ENCODE measurements around the gene ACP4.
"Not testable (repeated sequence)": the region's sequence is repeated elsewhere in the genome, so short reads cannot be mapped to it uniquely, and the experiment has no call there.

Gene ACP4

GRCh38 chr19:50759886-50760285, 30.3 kb upstream of the ACP4 start:
- Histone ChIP-seq H3K4me1 (ENCODE audit: insufficient read depth, poor library complexity, severe bottlenecking) (no peaks in the 10 kb centered on the region), H3K27me3 (ENCODE audit: insufficient read depth, poor library complexity, severe bottlenecking) (no peaks in the 10 kb centered on the region), H3K36me3 (ENCODE audit: low read depth) (no peaks in the 10 kb centered on the region), H3K27ac (ENCODE audit: poor library complexity, severe bottlenecking) (no peak overlapping the region), H3K9me3 (ENCODE audit: severe bottlenecking) (no peaks in the 10 kb centered on the region), H3K4me3 (ENCODE audit: severe bottlenecking) (no peak overlapping the region)
- no peak for DNase-seq (ENCODE audit: low spot score)
- TF ChIP-seq, protein P1, sequence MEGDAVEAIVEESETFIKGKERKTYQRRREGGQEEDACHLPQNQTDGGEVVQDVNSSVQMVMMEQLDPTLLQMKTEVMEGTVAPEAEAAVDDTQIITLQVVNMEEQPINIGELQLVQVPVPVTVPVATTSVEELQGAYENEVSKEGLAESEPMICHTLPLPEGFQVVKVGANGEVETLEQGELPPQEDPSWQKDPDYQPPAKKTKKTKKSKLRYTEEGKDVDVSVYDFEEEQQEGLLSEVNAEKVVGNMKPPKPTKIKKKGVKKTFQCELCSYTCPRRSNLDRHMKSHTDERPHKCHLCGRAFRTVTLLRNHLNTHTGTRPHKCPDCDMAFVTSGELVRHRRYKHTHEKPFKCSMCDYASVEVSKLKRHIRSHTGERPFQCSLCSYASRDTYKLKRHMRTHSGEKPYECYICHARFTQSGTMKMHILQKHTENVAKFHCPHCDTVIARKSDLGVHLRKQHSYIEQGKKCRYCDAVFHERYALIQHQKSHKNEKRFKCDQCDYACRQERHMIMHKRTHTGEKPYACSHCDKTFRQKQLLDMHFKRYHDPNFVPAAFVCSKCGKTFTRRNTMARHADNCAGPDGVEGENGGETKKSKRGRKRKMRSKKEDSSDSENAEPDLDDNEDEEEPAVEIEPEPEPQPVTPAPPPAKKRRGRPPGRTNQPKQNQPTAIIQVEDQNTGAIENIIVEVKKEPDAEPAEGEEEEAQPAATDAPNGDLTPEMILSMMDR (IDR thresholded peaks at IDR 0.05; ENCODE audit: poor library complexity, severe bottlenecking), result no peak
- ATAC-seq (ENCODE audit: low read depth), result no peak

- not testable (repeated sequence) for H3K27me3 ChIP-seq (ENCODE audit: insufficient read depth, poor library complexity, severe bottlenecking); ATAC-seq (ENCODE audit: low read depth); H3K9me3 ChIP-seq (ENCODE audit: severe bottlenecking); H3K4me3 ChIP-seq (ENCODE audit: severe bottlenecking); DNase-seq (ENCODE audit: low spot score); H3K4me1 ChIP-seq (ENCODE audit: insufficient read depth, poor library complexity, severe bottlenecking); H3K36me3 ChIP-seq (ENCODE audit: low read depth); H3K27ac ChIP-seq (ENCODE audit: poor library complexity, severe bottlenecking)
These were observed 28.7 kb upstream of the ACP4 start for GRCh38 chr19:50761501-50761900.

DNA sequence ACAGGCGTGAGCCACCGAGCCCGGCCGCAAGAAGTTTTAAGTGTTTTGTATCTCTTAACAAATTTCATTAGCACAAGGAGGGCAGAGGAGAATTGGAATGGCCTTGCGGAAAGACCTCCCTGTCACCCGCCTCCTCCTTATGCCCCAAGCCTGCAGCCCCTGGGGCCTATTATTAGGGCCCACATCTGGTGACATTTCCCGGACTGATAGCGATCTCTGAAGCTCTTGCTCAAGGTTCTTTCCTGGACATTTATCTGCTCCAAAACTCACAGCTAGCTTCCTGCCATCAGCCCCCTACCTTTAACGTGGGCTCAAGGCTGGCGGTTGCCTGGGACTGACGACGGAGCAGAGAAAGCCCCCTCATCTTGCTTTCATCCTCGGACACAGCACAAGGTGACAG, 26.7 kb upstream of the ACP4 start:
- not testable (repeated sequence) for H3K4me3 ChIP-seq (ENCODE audit: severe bottlenecking); ATAC-seq (ENCODE audit: low read depth); H3K9me3 ChIP-seq (ENCODE audit: severe bottlenecking); H3K36me3 ChIP-seq (ENCODE audit: low read depth); H3K27ac ChIP-seq (ENCODE audit: poor library complexity, severe bottlenecking); H3K4me1 ChIP-seq (ENCODE audit: insufficient read depth, poor library complexity, severe bottlenecking); H3K27me3 ChIP-seq (ENCODE audit: insufficient read depth, poor library complexity, severe bottlenecking); DNase-seq (ENCODE audit: low spot score)

DNA sequence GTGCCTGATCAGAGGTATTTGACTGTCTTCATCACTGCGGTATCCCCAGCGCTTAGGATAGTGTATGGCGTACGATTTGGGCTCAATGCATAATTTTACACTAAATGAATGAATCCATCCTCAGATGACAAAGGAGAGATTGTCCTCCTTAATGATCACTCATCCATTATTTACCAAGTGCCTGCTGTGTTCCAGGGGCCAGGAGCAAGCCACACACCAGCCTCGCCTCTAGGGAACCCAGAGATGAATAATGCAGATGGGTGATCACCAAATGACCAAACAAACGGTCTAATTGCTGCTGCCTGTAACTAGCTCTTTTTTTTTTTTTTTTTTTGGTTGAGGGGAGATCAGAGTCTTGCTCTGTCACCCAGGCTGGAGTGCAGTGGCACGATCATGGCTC, 25.8 kb upstream of the ACP4 start:
- no peaks in the 10 kb centered on the region for H3K4me1 ChIP-seq (ENCODE audit: insufficient read depth, poor library complexity, severe bottlenecking)
- no peaks in the 10 kb centered on the region for H3K9me3 ChIP-seq (ENCODE audit: severe bottlenecking)
- no peak overlapping the region for H3K27ac ChIP-seq (ENCODE audit: poor library complexity, severe bottlenecking)
- no peak for DNase-seq (ENCODE audit: low spot score)
- TF ChIP-seq, protein P1 (IDR thresholded peaks at IDR 0.05; ENCODE audit: poor library complexity, severe bottlenecking), result no peak
- H3K36me3 ChIP-seq (ENCODE audit: low read depth), result no peaks in the 10 kb centered on the region
- no peaks in the 10 kb centered on the region for H3K27me3 ChIP-seq (ENCODE audit: insufficient read depth, poor library complexity, severe bottlenecking)
- no peak for ATAC-seq (ENCODE audit: low read depth)
- no peak overlapping the region for H3K4me3 ChIP-seq (ENCODE audit: severe bottlenecking)

DNA sequence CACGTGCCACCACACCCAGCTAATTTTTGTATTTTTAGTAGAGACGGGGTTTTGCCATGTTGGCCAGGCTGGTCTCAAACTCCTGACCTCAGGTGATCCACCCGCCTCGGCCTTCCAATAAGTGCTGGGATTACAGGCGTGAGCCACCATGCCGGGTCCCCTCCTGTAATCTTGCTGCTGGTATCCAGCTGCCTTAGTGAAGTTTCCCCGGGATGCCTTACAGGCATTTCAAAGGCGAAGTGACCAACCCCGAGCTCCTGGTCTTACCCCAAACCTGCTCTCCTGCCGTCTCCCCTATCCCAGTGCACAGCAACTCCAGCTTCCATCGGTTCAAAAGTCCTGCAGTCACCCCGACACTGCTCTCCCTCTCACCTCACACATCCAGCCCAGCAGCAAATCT, 23.5 kb upstream of the ACP4 start:
- not testable (repeated sequence) for H3K4me3 ChIP-seq (ENCODE audit: severe bottlenecking); H3K36me3 ChIP-seq (ENCODE audit: low read depth); DNase-seq (ENCODE audit: low spot score); H3K9me3 ChIP-seq (ENCODE audit: severe bottlenecking); H3K27me3 ChIP-seq (ENCODE audit: insufficient read depth, poor library complexity, severe bottlenecking); H3K27ac ChIP-seq (ENCODE audit: poor library complexity, severe bottlenecking); H3K4me1 ChIP-seq (ENCODE audit: insufficient read depth, poor library complexity, severe bottlenecking); ATAC-seq (ENCODE audit: low read depth)

GRCh38 chr19:50767263-50767662, 23.0 kb upstream of the ACP4 start:
- not testable (repeated sequence) for H3K36me3 ChIP-seq (ENCODE audit: low read depth); H3K4me3 ChIP-seq (ENCODE audit: severe bottlenecking); H3K27ac ChIP-seq (ENCODE audit: poor library complexity, severe bottlenecking); H3K4me1 ChIP-seq (ENCODE audit: insufficient read depth, poor library complexity, severe bottlenecking); H3K27me3 ChIP-seq (ENCODE audit: insufficient read depth, poor library complexity, severe bottlenecking); DNase-seq (ENCODE audit: low spot score); H3K9me3 ChIP-seq (ENCODE audit: severe bottlenecking)
- ATAC-seq (ENCODE audit: low read depth), result peak; percentile 79

DNA sequence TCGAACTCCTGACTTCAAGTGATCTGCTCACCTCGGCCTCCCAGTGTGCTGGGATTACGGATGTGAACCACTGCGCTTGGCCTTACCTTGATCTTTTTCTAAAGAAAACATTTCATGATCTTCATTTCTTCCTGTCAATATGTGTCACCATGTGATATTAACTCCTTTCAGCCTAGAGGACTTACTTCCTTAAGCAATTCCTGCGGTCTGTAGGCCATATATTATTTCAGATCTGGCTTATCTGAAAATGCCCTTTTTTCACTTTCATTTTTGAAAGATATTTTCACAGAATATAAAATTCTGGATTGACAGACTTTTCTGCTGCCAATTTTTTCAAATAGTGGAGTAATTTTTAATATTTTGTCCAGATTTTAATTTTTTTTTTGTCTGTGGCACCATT, 21.9 kb upstream of the ACP4 start:
- H3K4me3 ChIP-seq (ENCODE audit: severe bottlenecking), result no peak overlapping the region
- DNase-seq (ENCODE audit: low spot score), result no peak
- TF ChIP-seq, protein P1 (IDR thresholded peaks at IDR 0.05; ENCODE audit: poor library complexity, severe bottlenecking), result no peak
- ATAC-seq (ENCODE audit: low read depth), result no peak
- H3K4me1 ChIP-seq (ENCODE audit: insufficient read depth, poor library complexity, severe bottlenecking), result no peaks in the 10 kb centered on the region
- H3K36me3 ChIP-seq (ENCODE audit: low read depth), result no peaks in the 10 kb centered on the region
- no peaks in the 10 kb centered on the region for H3K27me3 ChIP-seq (ENCODE audit: insufficient read depth, poor library complexity, severe bottlenecking)
- H3K27ac ChIP-seq (ENCODE audit: poor library complexity, severe bottlenecking), result no peak overlapping the region
- H3K9me3 ChIP-seq (ENCODE audit: severe bottlenecking), result no peaks in the 10 kb centered on the region

- H3K27me3 ChIP-seq (ENCODE audit: insufficient read depth, poor library complexity, severe bottlenecking); H3K4me1 ChIP-seq (ENCODE audit: insufficient read depth, poor library complexity, severe bottlenecking); H3K27ac ChIP-seq (ENCODE audit: poor library complexity, severe bottlenecking); ATAC-seq (ENCODE audit: low read depth); H3K9me3 ChIP-seq (ENCODE audit: severe bottlenecking); H3K36me3 ChIP-seq (ENCODE audit: low read depth); DNase-seq (ENCODE audit: low spot score); H3K4me3 ChIP-seq (ENCODE audit: severe bottlenecking): not testable (repeated sequence)
These were observed 20.1 kb upstream of the ACP4 start, which contains the start of gene GPR32 for GRCh38 chr19:50770164-50770563. Gene GPR32, plus strand, starts transcription at chr19:50770464. Its CDS starts 137 bp downstream, at chr19:50770601.
